GM12892 (cell line): ENCODE results near the gene PAXX.

Experiments
- POLR2A ChIP-seq: IDR thresholded peaks from 2 replicates; pipeline ENCODE4 v1.6.1; 2011; ENCODE audit warnings: low read depth, low read length, control low read depth
- POLR2AphosphoS5 ChIP-seq: IDR thresholded peaks from 2 replicates; pipeline ENCODE4 v1.6.1; 2011; ENCODE audit warnings: low read depth, low read length, control low read depth

GRCh38 chr9:137007816-137008270, 15.6 kb downstream of the PAXX start:
- TF ChIP-seq POLR2AphosphoS5, result no peak
- TF ChIP-seq POLR2A, result no peak
